GM18520 (cell line): ENCODE results near the gene ZFAND3.
"Not testable (repeated sequence)": the region's sequence is repeated elsewhere in the genome, so short reads cannot be mapped to it uniquely, and the experiment has no call there.

Experiments used
- ATAC-seq: cut with Tn5 transposase; IDR thresholded peaks from one replicate; pipeline ENCODE4 v1.9.1; 2021; ENCODE audit not compliant: unreplicated experiment

Gene ZFAND3

DNA sequence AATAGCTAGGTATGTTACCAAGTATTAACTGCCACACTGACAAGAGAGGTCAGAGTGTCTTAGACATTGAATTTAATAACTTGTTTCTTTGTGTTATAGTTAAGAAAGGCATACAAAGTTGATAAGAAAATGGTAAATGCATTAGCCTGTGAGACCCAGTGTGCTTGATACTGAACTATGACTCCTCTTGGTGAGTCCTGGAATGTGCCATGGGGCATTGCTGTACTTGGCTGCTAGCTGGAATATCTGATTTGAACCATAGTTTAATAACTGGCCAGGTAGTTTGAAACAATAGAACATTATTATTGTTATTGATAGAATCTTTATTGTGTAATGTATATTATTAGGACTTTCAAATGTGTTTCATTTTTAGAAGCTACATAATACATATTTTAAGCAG, 70.0 kb downstream of the ZFAND3 start:
- no peak for ATAC-seq

DNA sequence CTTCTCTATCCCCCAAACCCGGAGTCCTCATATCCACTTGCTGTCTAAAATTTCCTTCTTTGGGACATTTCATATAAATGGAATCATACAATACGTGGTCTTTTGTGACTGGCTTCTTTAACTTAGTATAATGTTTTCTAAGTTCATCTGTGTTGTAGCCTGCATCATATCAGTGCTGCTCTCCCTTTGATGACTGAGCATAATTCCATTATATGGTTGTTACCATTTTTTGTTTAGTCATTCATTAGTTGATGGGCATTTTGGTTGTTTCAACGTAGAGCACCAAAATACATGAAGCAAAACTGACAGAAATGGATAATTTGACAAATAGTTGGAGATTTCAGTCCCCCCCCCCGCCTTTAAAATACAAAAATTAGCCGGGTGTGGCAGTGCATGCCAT, 71.5 kb downstream of the ZFAND3 start:
- no peak for ATAC-seq

DNA sequence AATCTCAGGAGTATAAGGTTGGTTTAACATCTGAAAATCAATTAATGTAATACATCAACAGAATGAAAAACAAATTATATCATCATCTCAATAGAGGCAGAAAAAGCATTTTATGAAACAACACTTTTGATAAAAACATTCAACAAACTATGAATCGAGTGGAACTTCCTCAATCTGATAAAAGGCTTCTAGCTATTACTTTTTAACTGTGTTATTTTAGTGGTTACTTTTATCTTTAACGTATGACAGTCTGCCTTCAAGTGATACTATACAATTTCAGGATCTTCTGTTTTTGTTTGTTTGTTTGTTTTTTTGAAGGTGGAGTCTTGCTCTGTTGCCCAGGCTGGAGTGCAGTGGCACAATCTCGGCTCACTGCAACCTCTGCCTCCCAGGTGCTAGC, 73.7 kb downstream of the ZFAND3 start:
- ATAC-seq, result no peak

DNA sequence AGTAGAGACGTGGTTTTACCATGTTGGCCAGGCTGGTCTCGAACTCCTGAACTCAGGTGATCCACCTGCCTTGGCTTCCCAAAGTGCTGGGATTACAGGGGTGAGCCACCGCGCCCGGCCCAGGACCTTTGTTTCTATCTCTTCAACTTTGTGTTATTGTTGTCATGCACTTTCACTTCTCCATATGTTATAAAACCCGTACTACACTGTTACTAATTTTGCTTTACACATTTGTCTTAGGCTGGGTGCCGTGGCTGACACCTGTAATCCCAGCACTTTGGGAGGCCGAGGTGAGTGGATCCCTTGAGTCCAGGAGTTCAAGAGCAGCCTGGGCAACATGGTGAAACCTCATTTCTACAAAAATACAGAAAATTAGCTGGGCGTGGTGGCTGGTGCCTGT, 74.2 kb downstream of the ZFAND3 start:
- not testable (repeated sequence) for ATAC-seq

DNA sequence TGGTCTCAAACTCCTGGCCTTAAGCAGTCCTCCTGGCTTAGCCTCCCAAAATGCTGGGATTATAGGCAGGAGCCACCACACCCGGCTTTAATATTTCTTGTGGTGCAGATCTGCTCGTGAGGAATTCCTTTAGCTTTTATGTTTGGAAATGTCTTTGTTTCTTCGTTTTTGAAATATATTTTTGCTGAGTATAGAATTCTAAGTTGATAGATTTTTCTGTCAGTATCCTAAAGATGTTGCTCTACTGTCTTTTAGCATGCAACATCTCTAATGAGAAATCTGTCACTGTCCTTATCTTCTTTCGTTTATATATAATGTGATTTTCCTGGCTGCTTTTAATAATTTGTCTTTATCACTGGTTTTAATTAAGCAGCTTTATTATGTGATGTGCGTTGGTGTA, 75.1 kb downstream of the ZFAND3 start:
- no peak for ATAC-seq

DNA sequence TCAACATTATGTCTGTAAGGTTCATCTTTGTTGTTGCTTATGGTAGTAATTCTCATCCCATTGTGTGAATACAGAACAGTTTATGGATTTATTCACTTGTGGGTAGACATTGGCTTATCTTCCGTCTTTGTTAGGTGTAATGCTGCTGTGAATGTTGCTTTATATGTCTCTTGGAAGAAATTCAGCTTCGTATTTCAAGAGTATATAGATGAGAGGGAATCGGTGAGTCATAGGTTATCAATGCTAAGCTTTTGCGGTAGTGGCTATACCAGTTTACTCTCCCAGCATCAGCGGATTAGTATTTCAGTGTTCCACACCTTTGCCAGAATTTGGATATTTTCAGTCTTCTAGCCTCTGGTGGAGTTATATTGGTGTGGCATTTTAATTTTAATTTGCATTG, 77.8 kb downstream of the ZFAND3 start:
- ATAC-seq, result no peak

DNA sequence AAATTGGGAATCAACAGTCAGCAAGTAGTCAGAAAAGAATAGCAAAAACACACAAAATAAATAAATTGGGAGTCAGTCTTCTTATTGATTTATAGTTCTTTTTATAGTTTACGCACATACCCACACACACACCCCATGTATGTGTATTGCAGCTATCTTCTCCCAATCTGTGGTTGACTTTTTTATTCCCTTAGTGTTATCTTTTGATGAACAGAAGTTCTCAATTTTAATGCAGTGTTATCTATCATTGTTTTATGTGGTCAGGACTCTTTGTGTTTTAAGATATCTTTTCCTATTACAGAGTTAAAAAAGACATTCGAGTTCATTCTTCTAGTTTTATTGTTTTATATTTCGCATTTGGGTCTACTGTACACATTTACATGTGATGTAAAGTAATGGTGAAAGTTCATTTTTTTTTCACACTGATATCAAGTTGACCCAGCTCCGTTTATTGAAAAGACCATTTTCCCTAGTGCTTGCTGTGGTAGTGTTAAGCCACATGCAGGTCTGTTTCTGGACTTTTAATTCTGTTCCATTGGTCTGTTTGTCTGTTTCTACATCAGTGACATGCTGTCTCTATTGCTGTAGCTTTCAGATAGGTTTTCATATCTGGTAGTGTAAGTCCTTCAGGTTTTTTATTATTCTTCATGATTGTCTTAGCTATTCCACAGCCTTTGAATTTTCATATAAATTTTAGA, 78.4 kb downstream of the ZFAND3 start:
- ATAC-seq, result no peak

DNA sequence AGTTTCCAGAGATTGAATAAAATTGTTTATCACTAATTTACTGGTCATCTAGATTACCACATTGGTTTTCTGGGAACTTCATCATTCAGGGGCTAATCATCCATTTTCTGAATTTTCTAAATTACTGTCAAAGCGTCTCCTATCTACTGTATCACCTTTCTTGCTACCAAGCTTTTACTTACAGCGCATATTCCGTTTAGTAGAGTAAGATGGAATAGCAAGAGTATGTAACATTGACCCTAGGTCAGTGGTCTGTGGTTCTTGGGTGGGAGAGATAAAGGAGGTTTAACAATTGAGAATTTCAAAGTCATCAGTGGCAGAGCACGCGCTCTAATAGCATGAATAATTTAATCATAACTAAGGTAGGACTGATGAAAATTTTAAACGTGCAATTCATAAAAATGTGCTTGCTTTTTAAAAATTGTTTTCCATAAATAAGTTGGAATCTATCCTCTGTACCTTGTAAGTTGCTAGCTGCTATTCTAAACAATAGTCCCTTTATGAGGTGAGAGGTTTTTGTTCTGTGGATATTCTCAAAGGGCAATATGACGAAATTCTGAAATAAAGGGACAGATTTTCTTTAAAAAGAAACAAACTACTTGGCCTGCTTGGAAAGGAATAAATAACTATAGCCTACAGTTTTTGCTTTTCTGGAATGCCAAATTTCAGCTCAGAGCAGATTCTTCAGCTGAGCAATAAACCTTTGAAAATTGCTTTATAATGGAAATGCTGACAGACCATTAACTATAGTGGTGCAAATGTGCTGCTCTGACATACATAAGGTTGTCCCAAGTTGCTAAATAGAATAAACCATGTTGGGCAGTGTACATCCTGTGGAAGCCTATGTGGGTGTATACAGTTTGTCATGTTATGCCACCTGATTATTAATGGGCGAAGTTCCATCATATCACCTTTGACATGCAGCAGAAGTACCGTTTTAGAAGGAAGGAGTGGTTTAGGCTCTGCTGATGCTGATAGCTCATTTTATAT, 84.1 kb downstream of the ZFAND3 start:
- no peak for ATAC-seq

DNA sequence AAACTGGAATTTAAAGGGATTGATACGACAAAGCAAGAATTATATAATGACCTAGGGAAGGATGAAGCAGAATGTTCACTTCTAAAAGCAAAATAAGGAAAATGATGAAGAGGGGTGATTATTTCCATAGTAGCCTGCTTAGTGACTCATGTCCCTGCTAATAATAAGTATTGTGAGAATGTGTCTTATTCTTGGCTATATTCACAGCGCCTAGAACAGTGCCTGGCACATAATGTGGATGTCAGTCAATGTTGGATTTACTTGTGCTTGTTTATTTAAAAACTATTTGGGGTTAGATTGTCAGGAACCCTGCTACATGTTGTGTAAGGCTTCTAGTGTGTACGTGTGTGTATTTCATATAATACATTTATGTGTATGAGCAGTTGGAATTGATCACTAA, 85.1 kb downstream of the ZFAND3 start:
- no peak for ATAC-seq

DNA sequence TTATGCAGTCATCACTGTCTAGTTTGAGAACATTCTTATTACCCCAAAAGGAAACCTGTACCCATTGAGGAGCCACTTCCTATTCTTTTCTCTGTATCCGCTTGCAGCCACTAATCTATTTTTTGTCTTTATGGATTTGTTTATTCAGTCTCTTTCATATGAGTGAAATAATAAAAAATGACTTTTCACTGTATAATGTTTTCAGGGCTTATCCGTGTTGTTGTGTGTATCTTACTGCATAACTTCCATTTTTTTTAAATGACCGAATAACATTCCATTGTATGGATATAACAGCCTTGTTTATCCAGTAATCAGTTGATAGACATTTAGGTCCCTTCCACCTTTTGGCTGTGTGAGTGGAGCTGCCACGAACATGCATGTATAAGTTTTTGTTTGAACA, 86.6 kb downstream of the ZFAND3 start:
- no peak for ATAC-seq

DNA sequence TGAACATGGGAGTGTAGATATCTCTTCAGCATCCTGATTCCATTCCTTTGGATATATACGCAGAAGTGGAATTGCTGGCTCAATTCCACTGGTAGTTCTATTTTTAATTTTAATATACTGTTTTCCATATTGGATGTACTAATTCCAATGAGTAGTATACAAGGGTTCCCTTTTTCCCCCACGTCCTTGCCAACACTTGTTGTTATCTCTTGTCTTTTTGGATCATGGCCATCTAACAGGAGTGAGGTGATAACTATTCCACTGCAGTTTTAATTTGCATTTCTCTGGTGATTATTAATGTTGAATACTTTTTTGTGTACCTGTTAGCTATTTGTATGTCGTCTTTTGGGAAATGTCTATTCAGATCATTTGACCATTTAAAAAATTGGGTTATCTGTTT, 91.5 kb downstream of the ZFAND3 start:
- ATAC-seq, result no peak

DNA sequence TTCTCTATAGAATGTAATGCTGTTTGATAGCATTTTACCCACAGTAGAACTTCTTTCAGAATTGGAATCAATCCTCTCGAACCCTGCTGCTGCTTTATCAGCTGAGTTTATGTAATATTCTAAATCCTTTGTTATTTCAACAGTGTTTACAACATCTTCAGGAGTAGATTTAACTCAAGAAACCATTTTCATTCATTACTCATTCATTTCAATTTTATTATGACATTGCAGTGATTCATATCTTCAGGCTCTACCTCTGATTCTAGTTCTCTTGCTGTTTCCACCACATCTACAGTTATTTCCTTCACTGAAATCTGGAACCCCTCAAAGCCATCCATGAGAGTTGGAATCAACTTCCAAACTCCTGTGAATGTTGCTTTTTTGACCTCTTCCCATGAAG, 93.7 kb downstream of the ZFAND3 start:
- ATAC-seq, result no peak

DNA sequence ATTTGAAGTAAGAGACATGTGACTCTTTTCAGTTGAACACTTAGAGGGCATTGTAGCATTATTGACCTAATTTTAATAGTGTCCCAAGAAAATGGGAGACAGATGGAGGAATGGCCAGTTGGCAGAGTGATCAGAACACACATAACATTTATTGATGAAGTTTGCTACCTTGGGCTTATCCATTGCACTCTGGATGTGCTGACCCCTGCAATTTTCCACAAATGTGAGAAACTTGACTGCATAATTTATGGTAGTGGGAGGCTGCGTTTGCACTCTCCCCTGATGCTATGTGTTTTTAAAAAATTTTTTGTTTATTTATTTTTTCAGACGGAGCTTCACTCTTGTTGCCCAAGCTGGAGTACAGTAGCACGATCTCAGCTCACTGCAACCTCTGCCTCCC, 95.9 kb downstream of the ZFAND3 start:
- ATAC-seq, result no peak

DNA sequence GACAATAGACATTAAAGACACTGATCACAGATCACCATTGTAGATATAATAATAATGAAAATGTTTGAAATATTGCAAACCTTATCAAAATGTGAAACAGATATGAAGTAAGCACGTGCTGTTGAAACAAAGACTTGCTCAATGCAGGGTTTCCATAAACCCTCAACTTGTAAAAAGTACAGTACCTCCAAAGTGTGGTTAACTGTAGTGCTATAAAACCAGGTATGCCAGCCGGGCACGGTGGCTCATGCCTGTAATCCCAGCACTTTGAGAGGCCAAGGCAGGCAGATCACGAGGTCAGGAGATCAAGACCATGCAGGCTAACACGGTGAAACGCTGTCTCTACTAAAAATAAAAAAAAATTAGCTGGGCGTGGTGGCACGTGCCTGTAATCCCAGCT, 96.6 kb downstream of the ZFAND3 start:
- ATAC-seq, result no peak

DNA sequence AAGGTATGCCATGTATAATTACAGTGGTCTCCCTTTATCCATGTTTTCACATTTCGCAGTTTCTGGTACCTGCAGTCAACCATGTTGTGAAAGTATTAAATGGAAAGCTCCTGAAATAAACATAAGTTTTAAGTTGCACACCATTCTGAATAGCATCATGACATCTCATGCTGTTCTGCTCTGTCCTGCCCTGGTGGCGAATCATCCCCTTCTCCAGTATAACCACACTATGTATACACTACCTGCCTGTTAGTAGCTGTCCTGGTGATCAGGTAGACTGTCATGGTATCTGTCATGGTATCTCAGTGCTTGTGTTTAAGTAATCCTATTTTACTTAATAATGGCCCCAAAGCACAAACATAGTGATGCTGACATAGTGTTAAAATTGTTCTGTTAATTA, 97.1 kb downstream of the ZFAND3 start:
- no peak for ATAC-seq

DNA sequence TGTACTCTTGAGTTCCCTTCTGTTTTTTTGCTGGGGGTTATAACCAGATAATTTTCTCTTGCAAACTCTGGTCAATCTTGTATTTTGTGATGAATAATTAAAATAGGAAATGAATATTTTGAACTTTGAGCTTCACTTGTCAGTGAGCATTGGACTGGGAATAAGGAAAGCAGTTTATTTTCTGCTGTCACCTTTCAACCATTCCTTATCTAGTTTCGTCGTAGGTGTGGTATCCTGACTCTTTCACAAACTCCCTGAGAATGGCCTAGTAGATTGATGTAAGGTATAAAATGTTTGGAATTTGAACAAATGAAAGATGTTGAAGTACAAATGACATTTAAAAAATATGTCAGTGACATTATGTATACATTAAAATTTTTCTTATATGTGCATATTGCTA, 98.0 kb downstream of the ZFAND3 start:
- ATAC-seq, result no peak

DNA sequence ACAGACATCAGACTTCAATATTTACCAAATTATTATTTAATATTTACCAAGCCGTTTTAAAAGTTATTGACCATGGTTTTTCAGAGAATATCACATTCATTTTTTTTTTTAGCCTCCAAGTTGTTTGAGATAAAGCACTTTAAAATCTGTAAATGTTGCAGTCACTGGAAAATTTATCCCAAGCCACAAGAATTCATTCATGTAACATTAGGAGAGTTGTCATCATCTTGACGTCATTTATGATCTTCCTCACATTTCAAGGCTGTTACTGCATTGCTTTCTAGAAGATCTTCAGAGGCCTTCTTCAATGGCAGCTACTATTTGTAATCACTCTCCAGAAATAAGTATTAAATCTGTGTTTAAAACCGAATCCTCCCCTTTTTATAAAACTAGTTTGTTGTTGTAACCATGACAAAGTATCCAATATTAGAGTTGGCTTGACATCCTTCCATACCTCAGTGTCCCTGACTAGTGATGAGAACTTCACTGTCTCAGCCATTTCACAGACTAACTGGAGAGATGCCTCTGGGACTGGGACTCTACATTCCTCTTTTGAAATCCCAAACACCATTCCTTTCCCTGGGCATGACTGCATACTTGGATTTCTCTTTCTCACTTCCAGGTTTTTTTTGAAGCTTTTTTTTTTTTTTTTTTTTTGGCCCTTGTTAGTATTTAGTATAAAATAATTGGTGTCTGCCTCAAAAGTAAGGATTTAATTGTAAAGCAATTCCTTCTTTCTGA, 100.1 kb downstream of the ZFAND3 start:
- ATAC-seq, result no peak

DNA sequence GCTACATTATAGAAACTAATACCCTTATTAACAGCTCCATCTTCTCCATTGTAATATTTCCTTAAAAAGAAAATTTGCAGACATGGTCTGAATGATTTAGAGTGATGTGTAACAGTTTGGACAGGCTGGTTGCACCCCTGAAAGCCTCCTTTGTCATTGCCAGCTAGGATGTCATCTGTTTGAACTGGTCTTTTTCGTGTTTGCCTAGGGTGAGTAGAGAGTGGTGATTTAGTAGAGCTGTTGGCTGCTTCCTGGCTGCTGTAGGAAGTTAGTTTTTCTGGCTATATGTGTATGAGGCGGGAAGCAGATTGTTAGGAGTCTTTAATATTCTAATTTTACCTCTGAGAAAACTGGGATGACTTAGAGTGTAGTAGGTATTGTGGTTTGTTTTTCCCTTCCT, 101.1 kb downstream of the ZFAND3 start:
- ATAC-seq, result no peak

DNA sequence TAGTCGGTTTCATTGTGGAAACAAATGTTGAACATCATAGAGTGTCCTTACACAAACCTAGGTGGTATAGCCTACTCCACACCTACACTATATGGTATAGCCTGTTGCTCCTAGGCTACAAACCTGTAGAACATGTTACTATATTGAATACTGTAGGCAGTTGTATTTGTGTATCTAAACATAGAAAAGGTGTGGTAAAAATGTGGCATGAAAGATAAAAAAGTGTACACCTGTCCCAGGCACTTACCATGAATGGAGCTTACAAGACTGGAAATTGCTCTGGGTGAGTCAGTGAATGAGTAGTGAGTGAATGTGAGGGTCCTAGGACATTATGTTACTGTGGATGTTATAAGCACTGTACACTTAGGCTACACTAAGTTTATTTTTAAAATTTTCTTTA, 103.0 kb downstream of the ZFAND3 start:
- ATAC-seq, result no peak

DNA sequence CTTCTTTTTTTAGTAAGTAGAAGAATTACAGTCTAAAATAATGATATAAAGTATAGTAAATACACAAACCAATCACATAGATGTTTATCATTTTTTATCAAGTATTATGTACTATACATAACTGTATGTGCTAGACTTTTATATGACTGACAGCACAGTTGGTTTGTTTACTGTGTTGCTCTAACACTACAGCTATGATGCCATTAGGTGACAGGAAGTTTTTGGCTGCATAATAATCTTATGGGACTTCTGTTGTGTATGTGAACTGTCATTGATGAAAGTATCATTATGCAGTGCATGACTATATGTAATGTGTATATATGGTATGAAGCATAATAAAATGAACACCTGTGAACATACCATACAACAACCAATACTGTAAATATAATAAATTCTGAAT, 104.0 kb downstream of the ZFAND3 start:
- no peak for ATAC-seq

DNA sequence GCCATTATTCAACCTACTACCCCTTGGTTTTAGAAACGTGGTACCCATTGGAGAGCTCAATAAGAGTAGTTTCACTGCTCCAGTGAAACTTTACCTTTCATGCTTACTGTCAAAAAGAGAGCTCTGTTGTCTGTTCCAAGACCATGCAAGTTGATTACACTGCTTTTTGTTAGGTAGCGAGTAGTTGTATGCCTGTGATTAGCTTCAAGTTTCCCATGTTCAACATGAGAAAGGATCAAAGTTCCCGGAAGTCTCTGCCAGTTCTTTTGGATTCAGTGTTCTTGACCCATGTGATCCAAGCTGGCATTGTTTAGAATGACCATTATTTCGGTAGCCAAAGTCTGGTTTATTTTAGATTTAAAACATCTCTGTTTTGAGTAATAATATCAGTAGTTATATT, 107.1 kb downstream of the ZFAND3 start:
- no peak for ATAC-seq

DNA sequence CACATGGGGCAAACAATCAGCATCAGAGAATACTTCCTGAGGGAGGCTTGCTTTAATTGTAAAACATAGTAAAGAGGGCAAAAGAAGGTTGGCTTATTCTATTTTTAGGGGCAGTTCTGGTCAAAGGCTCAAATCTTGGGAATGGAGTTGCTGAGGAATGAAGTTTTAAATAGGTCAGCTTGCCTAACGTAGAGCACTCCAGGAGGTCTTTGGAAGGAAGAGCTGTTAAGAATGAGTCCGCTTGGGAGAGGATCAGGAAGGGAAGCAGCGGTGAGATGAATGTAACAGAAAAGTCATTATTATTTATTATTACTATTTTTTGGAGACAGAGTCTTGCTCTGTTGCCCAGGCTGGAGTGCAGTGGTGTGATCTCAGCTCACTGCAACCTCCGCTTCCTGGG, 108.7 kb downstream of the ZFAND3 start:
- no peak for ATAC-seq
